GM19438 (cell line): ENCODE results near the gene PIK3CG.
"Not testable (repeated sequence)": the region's sequence is repeated elsewhere in the genome, so short reads cannot be mapped to it uniquely, and the experiment has no call there.

Experiments used
- ATAC-seq: cut with Tn5 transposase; IDR thresholded peaks from one replicate; pipeline ENCODE4 v1.9.1; 2021; ENCODE audit warnings: low read depth; ENCODE audit not compliant: unreplicated experiment

The PIK3CG gene

DNA sequence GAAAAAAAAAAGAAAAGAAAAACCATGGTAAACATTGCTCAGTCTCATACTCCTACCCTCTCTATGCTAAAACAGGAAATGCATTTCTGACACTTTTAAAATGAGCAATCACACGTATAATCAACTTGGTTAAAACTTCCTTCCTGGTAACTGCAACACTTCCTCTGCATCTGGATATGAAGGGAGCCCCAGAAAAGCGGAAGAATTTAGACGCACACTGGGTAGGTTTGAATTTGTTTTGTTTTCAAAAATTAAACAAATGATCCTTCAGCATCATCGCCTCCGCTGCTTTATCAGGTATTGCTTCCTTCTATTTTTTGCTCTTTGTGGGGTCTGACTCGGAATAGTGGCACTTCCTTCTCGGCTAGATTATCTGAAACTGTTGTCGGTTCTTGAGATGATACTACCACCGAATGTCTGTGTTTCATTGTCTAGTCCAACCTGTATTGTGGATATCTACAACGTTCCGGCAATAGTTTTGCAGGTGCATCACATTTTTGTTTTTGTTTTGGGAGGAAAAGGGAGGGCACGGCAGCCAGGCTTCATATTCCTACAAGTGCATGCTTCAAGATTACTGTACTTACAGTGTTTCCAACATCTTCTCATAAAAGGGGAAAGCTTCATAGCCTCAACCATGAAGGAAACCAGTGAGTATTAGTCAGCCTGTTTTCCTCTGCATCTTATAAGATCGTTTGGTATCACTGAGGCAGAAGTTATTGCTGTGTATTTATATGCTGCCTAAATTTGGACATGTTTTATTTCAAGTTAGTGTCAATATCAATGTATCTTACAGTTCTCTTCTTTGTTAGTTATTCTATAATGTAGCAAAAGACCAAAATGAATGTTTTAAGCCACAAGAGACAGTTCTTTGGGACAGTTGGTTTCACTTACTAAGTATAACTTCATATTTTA, at the start of gene PIK3CG:
Gene PIK3CG (plus strand): TSS at position 153 of the 912 bp plus-strand sequence. CDS start 2,280 bp downstream, outside the sequence.
- peak; percentile 65 for ATAC-seq

GRCh38 chr7:106817098-106817497, 48.0 kb upstream of the PIK3CG start:
- ATAC-seq, result no peak

- no peak for ATAC-seq
Observed at GRCh38 chr7:106818736-106819135, 46.3 kb upstream of the PIK3CG start.

- no peak for ATAC-seq
Observed at GRCh38 chr7:106819546-106819945, 45.5 kb upstream of the PIK3CG start.

DNA sequence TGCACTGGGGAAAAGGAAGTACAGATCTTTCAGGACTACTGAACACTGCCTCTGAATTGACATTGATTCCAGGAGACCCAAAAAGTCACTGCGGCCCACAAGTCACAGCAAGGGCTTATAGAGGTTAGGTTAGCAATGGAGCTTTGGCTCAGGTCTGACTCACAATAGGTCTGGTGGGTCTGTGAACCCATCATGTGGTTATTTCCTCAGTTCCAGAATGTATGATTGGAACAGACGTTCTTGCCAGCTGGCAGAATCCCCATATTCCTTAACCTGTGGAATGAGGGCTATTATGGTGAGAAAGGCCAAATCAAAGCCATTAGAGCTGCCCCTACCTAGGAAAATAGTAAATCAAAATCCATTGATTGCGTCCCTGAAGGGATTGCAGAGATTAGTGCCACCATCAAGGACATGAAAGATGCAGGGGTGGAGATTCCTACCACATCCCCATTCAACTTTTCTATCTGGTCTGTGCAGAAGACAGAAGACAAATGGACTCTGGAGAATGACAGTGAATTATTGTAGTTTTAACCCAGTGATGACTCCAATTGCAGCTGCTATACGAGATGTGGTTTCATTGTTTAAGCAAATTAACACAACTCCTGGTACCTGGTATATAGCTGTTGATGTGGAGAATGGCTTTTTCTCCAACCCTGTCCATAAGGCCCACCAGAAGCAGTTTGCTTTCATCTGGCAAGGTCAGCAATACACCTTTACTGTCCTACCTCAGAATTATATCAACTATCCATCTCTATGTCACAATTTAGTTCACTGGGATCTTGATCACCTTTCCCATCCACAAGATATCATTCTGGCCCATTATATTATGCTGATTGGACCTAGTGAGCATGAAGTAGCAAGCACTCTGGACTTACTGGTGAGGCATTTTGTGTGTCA, 44.5 kb upstream of the PIK3CG start:
- no peak for ATAC-seq

- no peak for ATAC-seq
Observed at GRCh38 chr7:106823631-106824030, 41.5 kb upstream of the PIK3CG start.

GRCh38 chr7:106824458-106824857, 40.6 kb upstream of the PIK3CG start:
- ATAC-seq, result no peak

GRCh38 chr7:106827626-106828025, 37.5 kb upstream of the PIK3CG start:
- no peak for ATAC-seq

DNA sequence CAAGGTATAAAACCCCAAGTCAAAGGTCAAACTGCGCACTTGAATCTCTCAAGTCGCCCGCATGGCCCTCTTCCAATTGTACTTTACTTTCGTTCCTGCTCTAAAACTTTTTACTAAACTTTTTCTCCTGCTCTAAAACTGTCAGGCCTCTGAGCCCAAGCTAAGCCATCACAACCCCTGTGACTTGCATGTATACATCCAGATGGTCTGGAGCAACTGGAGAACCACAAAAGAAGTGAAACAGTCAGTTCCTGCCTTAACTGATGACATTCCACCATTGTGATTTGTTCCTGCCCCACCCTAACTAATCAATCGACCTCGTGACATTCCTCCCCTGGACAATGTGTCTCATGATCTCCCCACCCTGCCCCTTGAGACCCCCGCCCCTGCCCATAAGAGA, 35.6 kb upstream of the PIK3CG start:
- ATAC-seq, result no peak

DNA sequence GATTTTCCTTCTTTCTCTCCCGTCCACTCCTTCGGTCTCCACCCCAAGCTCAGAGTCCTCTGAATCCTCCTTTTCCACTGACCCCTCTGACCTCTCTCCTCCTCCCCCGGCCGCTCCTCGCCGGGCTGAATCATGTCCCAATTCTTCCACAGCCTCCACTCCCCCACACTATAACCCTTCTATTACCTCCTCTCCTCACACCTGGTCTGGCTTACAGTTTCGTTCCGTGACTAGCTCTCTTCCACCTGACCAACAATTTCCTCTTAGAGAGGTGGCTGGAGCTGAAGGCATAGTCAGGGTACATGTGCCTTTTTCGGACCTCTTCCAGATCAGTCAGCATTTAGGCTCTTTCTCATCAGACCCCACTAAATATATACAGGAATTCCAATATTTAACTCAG, 34.2 kb upstream of the PIK3CG start:
- ATAC-seq, result not testable (repeated sequence)

DNA sequence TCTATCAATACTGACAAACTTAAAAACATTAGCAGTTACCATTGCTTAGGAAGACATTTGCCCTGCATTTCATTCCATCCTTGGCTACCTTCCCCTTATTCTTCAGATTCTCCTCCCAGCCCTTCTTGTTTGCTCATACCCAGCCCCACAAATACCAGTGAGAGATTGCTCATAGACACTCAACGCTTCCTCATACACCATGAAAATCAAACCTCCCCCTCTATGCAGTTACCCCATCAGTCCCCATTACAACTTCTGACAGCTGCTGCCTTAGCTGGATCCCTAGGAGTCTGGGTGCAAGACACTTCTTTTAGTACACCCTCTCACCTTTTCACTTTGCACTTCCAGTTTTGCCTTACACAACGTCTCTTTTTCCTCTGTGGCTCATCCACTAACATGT, 28.3 kb upstream of the PIK3CG start:
- no peak for ATAC-seq

DNA sequence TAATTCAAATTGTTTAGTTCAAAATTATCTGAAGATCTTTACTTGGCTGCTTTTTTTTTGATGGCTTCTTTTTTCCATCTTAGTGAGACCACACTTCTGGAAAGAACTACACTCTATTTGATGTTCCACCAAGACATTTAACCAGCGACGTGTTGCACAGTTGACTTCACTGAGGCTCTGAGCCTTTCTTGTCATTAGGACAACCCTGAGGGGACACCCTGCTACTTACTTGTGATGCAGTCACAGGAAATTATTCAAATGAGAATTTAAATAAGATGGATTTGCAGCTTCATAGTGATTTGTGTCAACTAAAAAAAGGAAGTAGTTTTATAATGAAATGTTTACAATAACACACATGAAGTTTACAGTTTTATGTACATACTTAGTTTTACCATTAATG, 25.6 kb upstream of the PIK3CG start:
- no peak for ATAC-seq

DNA sequence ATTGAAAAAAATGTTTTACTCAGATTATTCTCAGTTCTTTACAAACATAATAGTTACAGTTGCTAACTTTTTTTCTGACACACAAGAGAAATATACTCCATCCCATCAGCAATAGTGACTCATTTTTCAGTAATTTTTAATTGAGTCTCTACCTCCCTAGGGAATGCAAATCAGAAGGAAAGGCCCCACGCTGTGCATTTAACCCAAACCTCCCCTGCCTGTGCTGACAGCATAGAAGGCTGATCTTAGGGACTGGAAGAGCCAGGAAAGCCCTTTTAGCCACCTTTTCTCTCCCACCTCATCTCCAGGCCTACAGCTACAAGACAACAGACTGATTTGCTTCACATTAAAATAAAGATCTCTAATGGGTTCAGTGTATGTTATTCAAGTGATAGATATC, 24.7 kb upstream of the PIK3CG start:
- no peak for ATAC-seq

DNA sequence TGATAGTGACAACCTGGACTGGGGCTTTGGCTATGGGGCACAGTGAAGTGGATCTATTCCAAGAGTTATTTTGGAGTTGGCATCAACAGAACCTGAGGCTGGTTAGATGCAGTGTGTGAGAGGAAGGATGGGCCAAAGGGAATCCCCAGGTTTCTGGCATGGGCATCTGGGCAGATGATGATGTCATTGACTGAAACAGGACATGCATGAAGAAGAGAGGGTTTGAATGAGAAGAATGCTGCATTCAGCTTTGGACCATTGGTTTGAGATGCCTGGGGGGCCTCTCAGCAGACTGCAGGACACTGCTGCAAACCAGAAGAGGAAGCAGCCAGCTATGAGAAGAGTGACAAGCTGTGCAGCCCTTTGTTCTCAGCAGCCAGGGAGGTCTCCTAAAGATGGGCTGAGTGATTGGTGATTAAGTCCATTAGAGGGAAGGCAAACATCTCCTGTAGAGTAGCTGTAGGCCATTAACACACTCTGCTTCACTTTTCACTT, 23.1 kb upstream of the PIK3CG start:
- no peak for ATAC-seq

GRCh38 chr7:106844279-106844997, 20.6 kb upstream of the PIK3CG start:
- no peak for ATAC-seq

- ATAC-seq, result no peak
Observed at GRCh38 chr7:106848049-106848448, 17.0 kb upstream of the PIK3CG start.

GRCh38 chr7:106848851-106849442, 16.1 kb upstream of the PIK3CG start:
- ATAC-seq, result no peak

DNA sequence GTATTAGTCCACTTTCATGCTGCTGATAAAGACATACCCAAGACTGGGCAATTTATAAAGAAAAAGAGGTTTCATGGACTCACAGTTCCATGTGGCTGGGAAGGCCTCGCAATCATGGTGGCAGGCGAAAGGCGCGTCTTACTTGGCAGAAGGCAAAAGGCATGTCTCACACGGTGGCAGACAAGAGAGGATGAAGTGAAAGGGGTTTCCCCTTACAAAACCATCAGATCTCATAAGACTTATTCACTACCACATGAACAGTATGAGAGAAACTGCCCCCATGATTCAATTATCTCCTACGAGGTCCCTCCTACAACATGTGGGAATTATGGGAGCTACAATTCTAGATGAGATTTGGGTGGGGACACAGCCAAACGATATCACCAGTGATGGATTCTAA, 13.4 kb upstream of the PIK3CG start:
- not testable (repeated sequence) for ATAC-seq

DNA sequence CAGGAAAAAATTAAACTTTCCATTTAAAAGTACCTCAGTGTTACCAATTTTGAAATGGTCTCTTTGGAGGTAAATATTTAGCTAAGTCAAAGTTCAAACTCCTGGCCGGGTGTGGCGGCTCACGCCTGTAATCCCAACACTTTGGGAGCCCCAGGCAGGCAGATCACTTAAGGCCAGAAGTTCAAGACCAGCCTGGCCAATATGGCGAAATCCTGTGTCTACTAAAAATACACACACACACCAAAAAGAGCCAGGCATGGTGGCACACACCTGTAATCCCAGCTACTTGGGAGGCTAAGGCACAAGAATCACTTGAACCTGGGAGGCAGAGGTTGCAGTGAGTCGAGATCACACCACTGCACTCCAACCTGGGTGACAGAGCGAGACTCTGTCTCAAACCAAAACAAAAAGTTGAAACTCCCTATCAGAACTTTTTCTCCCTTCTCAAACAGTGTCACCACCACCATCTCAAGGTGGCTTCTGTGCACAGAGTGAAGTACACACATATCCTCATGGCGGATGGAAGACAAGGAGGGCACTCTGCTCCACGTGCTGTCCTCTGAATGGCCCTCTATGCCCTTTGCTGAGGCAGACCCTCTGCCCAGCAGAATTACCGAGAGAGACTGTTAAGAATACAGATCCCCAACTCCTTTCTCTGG, 11.7 kb upstream of the PIK3CG start:
- no peak for ATAC-seq
